Activated CD8-positive, alpha-beta memory T cell treated with anti-CD3 and anti-CD28 coated beads, Interleukin-2, amount 50 U/mL, for 48 hours (primary cell): ENCODE data around the gene AP1G1.

Experiments used
- DNase-seq: peaks from one replicate; pipeline ENCODE4 v3.0.0-alpha.2; 2020

Gene AP1G1

GRCh38 chr16:71754108-71754507, 54.5 kb downstream of the AP1G1 start:
- no peak for DNase-seq

- DNase-seq = no peak
These were observed 60.4 kb downstream of the AP1G1 start for GRCh38 chr16:71748226-71748625.

- no peak for DNase-seq
These were observed 62.1 kb downstream of the AP1G1 start for GRCh38 chr16:71746442-71747046.

- no peak for DNase-seq
These were observed 69.8 kb downstream of the AP1G1 start for GRCh38 chr16:71738855-71739254.

- no peak for DNase-seq
These were observed 71.1 kb downstream of the AP1G1 start for GRCh38 chr16:71737501-71737900.

GRCh38 chr16:71734511-71734910, 74.1 kb downstream of the AP1G1 start:
- DNase-seq = no peak

GRCh38 chr16:71732587-71732986, 76.0 kb downstream of the AP1G1 start:
- no peak for DNase-seq

GRCh38 chr16:71727551-71728324, 80.9 kb downstream of the AP1G1 start:
- DNase-seq = no peak

- DNase-seq = no peak
These were observed 81.9 kb downstream of the AP1G1 start for GRCh38 chr16:71726476-71727315.

- DNase-seq = no peak
These were observed 84.3 kb downstream of the AP1G1 start, which contains the start of gene PHLPP2 for GRCh38 chr16:71724320-71724751. Gene PHLPP2, minus strand, starts transcription at chr16:71724701. Its CDS starts 9,906 bp downstream, at chr16:71714795.

GRCh38 chr16:71723537-71724319, 84.9 kb downstream of the AP1G1 start:
- peak; percentile 89 for DNase-seq

GRCh38 chr16:71722801-71723536, 85.7 kb downstream of the AP1G1 start:
- DNase-seq = peak; percentile 82

GRCh38 chr16:71721066-71721740, 87.4 kb downstream of the AP1G1 start:
- DNase-seq = no peak

GRCh38 chr16:71712501-71712900, 96.1 kb downstream of the AP1G1 start:
- DNase-seq = no peak

- DNase-seq = no peak
These were observed 96.8 kb downstream of the AP1G1 start for GRCh38 chr16:71711789-71712188.

GRCh38 chr16:71709229-71709781, 99.3 kb downstream of the AP1G1 start:
- no peak for DNase-seq

GRCh38 chr16:71708696-71709095, 99.9 kb downstream of the AP1G1 start:
- no peak for DNase-seq

GRCh38 chr16:71707199-71707598, 101.4 kb downstream of the AP1G1 start:
- DNase-seq = no peak

- no peak for DNase-seq
These were observed 102.6 kb downstream of the AP1G1 start for GRCh38 chr16:71706046-71706445.

- DNase-seq = no peak
These were observed 105.3 kb downstream of the AP1G1 start for GRCh38 chr16:71703333-71703732.

- no peak for DNase-seq
These were observed 107.8 kb downstream of the AP1G1 start for GRCh38 chr16:71700831-71701230.
